Measurements from ENCODE around the gene KDSR. TPM values are rescaled to one million over a fixed set of nuclear protein-coding genes. Genes with fewer than 3 reads are reported as not detected.
A peak's percentile ranks its signal among the peaks of the same experiment; 100 is the strongest.

KDSR gene
- total and polyA plus RNA-seq, 2 of the 13 experiments (the other 11 are each of a cell fraction or from before 2014, with no cell fraction given) = 10.4 to 20.9 TPM

- in situ Hi-C loops (cut with HindIII; ENCODE audit: extremely low pct_ligation_motif_present, low pct_unique_long_range_greater_than_20kb) = no loop called here
- TF ChIP-seq ZNF674 (CRISPR knock-in tag; IDR thresholded peaks at IDR 0.05; ENCODE audit: low read depth) (no peak), HNF4A (CRISPR knock-in tag; IDR thresholded peaks at IDR 0.05) (0 out of 2 replicates have a peak, but pooled peaks have one; percentile 17), ZNF556 (CRISPR knock-in tag; IDR thresholded peaks at IDR 0.05; ENCODE audit: borderline replicate concordance) (no peak), ZKSCAN8 (CRISPR knock-in tag; IDR thresholded peaks at IDR 0.05; ENCODE audit: borderline replicate concordance) (no peak)
- no peak for FAIRE-seq
- peaks cover 6% of the 10 kb centered on the region for H3K79me2 ChIP-seq (ENCODE audit: insufficient read depth, low read length)
- H3K27me3 ChIP-seq (ENCODE audit: control insufficient read depth in 1 of 2, insufficient read depth in 2 of 2, low read length in 2 of 2) = no peaks in the 10 kb centered on the region
- BruUV-seq (replicated peaks) = no TSS peak
- no peaks in the 10 kb centered on the region for H3K9me3 ChIP-seq (ENCODE audit: low read length)
- intact Hi-C loops (cut with micrococcal nuclease; ENCODE audit: unreplicated experiment) = no loop called here
- CTCF ChIA-PET (ENCODE audit: low intra/inter-chr PET ratio, low total read pairs) = no interaction called here
- no peak overlapping the region for H3K27ac ChIP-seq (ENCODE audit: extremely low read length, insufficient read depth, low read length)
- H3K4me3 ChIP-seq (replicated peaks in 1 of 3; ENCODE audit: insufficient read depth in 1 of 3, low read depth in 2 of 3, low read length in 3 of 3) = no peak overlapping the region
- DNase-seq (ENCODE audit: low spot score) = no peak
- no peak overlapping the region for H3K9ac ChIP-seq (ENCODE audit: insufficient read depth, low read depth, low read length)
- peaks cover 28% of the 10 kb centered on the region for H3K4me1 ChIP-seq (ENCODE audit: insufficient read depth, low read length)
- H4K20me1 ChIP-seq (ENCODE audit: insufficient read depth, low read length) = no peaks in the 10 kb centered on the region
- H3K36me3 ChIP-seq (replicated peaks in 1 of 2; ENCODE audit: control insufficient read depth in 1 of 2, insufficient read depth in 2 of 2, low read length in 2 of 2) = peaks cover 11 to 61% of the 10 kb centered on the region in 2 experiments
- POLR2A ChIA-PET = no interaction called here
- no peak overlapping the region for H3K4me2 ChIP-seq (ENCODE audit: low read depth, low read length)
- 28% methylated on average over 1 of the region's 1 CpG for WGBS (ENCODE audit: low lambda C conversion rate)
- H2AFZ ChIP-seq (ENCODE audit: low read length) = no peak overlapping the region
- no peak for ATAC-seq
These were observed 40.7 kb upstream of the KDSR start for GRCh38 chr18:63407734-63408133.

GRCh38 chr18:63405986-63406385, 39.0 kb upstream of the KDSR start:
- ATAC-seq (no peak), DNase-seq (ENCODE audit: low spot score) (no peak), FAIRE-seq (no peak)
- peaks cover 19% of the 10 kb centered on the region for H3K4me1 ChIP-seq (ENCODE audit: insufficient read depth, low read length)
- intact Hi-C loops (cut with micrococcal nuclease; ENCODE audit: unreplicated experiment) (no loop called here), in situ Hi-C loops (cut with HindIII; ENCODE audit: extremely low pct_ligation_motif_present, low pct_unique_long_range_greater_than_20kb) (no loop called here)
- BruUV-seq (replicated peaks) = no TSS peak
- ChIA-PET POLR2A (no interaction called here), CTCF (ENCODE audit: low intra/inter-chr PET ratio, low total read pairs) (no interaction called here)
- no peaks in the 10 kb centered on the region for H3K9me3 ChIP-seq (ENCODE audit: low read length)
- H3K79me2 ChIP-seq (ENCODE audit: insufficient read depth, low read length) = peaks cover 2% of the 10 kb centered on the region
- H3K36me3 ChIP-seq (replicated peaks in 1 of 2; ENCODE audit: control insufficient read depth in 1 of 2, insufficient read depth in 2 of 2, low read length in 2 of 2) = peaks cover 12 to 68% of the 10 kb centered on the region in 2 experiments
- H4K20me1 ChIP-seq (ENCODE audit: insufficient read depth, low read length) = no peaks in the 10 kb centered on the region
- WGBS (ENCODE audit: low lambda C conversion rate) = 95% methylated on average over 3 of the region's 3 CpGs
- no peak overlapping the region for H3K27ac ChIP-seq (ENCODE audit: extremely low read length, insufficient read depth, low read length)
- no peak overlapping the region for H3K9ac ChIP-seq (ENCODE audit: insufficient read depth, low read depth, low read length)
- TF ChIP-seq RERE (CRISPR knock-in tag; IDR thresholded peaks at IDR 0.05; ENCODE audit: low read depth) = no peak
- H3K4me2 ChIP-seq (ENCODE audit: low read depth, low read length) = no peak overlapping the region
- no peak overlapping the region for H3K4me3 ChIP-seq (replicated peaks in 1 of 3; ENCODE audit: insufficient read depth in 1 of 3, low read depth in 2 of 3, low read length in 3 of 3)
- no peaks in the 10 kb centered on the region for H3K27me3 ChIP-seq (ENCODE audit: control insufficient read depth in 1 of 2, insufficient read depth in 2 of 2, low read length in 2 of 2)
- H2AFZ ChIP-seq (ENCODE audit: low read length) = no peak overlapping the region

Data from HepG2 (cell line).